Amniotic stem cell (primary cell): ENCODE results near the gene ZKSCAN7.
A peak's percentile ranks its signal among the peaks of the same experiment; 100 is the strongest.
"Not testable (repeated sequence)": the region's sequence is repeated elsewhere in the genome, so short reads cannot be mapped to it uniquely, and the experiment has no call there.

ENCODE experiments used
- DNase-seq: peaks from one replicate; lab custom pipeline; 2025; lab: John Stamatoyannopoulos, UW

Gene ZKSCAN7

DNA sequence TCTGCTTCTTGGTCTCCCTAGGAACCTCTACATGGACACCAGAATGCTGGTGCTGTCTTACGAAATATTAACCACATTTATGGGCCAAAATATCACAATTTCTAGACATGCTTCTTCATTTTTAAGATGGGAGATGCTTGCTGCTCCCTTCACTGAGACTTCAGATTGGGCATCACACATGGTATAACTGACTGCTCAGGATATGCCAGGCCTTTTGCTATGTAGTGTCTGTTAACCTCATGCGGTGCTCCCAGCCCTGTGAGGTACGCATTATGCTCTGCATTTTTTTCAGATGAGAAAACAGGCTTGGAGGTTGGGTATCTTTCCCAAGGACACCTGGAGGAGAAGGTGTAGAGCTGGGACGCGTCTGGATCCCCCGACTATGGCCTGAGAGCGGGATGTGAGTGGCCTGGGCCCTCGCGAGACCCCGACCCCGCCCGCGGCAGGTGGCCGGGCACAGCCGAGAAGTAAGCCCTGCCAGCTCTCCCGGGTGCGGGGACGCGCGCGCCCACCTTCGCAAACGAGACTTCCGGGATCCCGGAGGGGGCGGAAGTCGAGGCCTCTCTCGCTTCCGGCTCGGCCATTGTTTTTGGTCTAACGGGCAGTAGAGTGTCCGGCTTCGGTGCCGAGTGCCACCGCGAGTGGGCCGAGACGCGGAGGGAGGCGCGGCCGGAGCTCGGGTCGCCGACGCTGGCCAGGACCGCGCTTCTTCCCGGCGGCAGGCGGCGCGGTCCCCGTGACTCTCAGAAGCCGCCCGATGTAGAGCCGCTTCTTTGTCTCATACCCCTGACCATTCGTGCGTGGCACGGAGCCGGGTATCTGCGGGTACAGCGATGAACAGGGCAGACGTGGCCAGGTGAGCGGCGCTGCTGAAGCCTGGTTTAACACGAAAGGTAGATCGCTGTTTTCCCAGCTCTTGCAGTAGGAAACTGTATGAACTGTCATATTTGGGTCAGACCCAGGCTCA is at the start of gene ZKSCAN7:
TSS of gene ZKSCAN7 (plus strand) at position 568 of the 967 bp plus-strand sequence. CDS start 1,855 bp downstream, outside the sequence.
- DNase-seq: peak; percentile 10

DNA sequence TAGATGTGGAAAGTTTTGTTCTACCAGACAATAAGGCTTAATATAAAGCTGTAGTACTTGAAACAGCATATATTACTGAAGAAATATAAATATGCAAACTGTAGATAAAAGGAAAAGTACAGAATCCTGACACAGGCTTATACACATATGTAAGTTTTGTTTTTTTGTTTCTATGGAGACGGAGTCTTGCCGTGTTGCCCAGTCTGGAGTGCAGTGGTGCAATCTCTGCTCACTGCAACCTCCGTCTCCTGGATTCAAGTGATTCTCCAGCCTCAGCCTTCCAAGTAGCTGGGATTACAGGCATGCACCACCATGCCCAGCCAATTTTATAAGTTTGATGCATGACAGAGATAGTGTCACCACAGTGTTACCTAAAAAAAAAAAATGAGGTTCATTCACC is 48.4 kb upstream of the ZKSCAN7 start:
- DNase-seq: no peak

DNA sequence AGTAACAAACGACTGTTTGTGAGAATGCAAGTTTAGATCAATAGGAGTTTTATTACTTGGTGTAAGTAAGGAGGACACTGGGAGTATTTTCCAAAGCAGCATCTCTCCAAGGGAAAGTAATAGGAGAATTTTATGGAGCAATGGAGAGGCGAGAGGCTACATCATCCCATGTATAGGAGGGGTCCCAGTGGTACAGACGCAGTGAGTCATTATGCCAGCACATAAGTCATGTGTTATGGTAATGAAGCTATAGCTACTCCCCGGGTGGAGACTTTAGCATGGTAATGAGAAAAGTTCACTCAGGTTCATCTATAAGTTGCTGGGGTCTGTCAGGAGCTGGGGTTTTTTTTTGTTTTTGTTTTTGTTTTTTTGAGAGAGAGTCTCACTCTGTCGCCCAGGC is 48.0 kb upstream of the ZKSCAN7 start:
- no peak for DNase-seq

DNA sequence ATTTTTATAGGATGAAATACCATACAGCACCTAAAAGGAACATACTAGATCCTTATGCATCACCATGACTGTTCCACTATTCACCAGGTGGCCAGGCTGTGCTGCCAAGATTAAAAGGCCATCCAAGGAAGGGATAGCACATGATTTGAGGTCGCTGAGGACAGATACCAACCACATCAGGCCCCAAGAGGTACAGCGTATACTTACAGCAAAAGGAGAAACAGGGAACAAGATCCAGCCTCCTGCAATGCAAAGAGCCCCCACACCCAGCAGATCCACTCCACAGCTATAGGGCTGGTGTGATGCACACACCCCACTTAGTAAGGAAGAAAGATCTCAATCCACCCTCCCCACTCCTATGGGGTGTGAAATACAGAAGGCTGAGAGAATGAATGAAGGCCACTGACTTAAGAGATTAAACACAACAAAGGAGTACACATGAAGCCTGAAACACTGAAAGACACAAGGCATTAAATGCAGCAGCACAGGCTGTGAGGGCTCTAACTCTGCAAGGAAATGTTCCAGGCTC is 45.5 kb upstream of the ZKSCAN7 start:
- DNase-seq: no peak

DNA sequence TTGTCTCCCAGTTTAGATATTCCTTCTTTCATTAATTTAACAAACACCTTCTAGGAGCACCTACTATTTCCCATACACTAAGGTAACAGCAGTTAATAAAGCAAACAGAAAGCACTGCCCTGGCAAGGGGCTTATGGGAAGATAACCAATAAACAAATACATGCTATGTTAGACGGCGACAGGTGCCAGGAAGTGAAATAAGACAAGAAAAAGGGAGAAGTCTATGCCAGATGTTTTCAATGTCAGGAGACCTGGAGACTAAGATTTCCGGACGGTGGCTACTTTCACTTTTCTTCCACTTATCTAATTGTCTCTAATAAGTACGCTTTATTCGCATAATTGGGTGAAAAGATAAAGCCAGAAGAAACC is 45.0 kb upstream of the ZKSCAN7 start:
- DNase-seq: no peak

DNA sequence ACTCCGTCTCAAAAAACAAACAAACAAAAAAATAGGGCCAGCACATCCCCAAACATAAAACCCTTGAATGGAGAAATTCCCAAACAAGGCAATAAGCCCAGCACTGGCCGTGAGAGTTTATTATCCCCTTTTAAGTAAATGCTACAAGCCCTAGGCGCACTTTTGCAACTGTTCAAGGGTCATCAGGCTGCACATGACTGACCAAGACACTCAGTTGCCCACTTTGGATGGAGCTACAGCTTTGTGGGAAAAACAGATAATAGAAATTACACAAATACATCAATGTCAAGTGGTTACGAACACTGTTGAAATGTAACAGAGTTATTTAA is 43.8 kb upstream of the ZKSCAN7 start:
- no peak for DNase-seq

DNA sequence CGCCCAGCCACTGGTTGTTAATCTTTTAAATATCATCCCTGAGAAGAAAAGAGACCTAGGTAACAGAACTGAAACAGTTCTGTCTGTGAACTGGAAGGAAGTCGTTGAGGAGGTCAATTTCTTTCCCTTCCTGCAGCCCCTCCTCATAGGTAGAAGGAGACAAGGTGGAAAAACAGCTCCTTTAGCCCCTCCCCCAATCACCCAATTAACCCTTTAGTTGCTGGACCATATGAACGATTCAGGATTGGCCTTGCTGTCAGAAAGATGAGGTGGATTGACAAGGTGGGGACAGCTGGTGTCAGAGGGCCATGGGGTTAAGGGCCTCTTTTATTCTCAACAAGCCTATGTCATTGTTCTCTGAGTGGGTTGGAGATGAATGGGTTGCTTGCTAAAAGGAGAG is 41.5 kb upstream of the ZKSCAN7 start:
- no peak for DNase-seq

DNA sequence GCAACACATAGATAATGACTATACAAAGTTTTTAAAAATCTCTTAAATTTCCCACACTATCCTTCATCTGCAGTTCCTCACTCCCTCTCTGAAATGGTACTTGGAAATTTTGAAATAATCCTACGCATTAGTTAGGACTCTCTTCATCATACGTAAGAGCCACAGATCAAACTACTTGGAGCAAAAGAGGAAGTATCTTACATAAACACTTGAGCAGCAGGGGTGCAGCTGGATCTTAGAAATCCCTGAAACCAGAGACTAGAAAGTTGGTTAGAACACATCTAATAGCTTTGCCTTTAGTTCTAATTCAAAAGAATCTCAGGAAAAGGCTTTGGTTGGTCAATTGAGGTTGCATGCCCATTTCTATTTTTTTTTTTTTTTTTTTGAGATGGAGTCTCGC is 38.8 kb upstream of the ZKSCAN7 start:
- no peak for DNase-seq

DNA sequence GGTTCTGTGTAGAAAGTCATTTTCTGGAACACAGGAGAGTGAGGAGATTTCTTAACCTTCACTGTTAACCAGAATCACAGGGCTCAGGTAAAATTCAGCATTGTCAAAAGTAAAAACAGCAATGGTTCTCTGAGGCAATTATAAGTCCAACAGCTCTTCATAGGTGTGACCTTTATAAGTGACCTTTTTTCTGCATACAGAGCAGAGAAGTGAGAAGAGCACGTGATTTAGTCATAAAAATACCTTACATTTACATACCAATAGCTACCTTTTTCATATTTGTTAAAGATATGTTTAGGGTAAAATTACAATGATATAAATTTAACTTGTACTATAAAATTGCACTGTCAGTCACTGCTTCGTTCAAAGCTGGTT is 36.2 kb upstream of the ZKSCAN7 start:
- DNase-seq: no peak

DNA sequence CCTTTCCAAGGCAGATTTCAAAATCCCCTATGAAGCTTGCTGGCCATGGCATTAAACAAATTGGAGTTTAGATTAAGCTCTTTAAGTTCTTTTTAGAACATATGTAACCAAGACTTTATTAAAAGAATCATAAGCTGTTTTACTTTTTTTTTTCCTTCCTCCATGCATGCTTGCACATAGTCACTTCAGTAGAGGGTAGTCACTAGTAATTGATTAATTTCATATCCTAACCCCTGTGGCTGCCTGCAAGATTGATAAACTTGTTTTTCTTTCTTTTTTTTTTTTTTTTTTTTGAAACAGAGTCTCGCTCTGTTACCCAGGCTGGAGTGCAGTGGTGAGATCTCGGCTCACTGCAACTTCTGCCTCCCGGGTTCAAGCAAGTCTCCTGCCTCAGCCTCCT is 33.3 kb upstream of the ZKSCAN7 start:
- no peak for DNase-seq

DNA sequence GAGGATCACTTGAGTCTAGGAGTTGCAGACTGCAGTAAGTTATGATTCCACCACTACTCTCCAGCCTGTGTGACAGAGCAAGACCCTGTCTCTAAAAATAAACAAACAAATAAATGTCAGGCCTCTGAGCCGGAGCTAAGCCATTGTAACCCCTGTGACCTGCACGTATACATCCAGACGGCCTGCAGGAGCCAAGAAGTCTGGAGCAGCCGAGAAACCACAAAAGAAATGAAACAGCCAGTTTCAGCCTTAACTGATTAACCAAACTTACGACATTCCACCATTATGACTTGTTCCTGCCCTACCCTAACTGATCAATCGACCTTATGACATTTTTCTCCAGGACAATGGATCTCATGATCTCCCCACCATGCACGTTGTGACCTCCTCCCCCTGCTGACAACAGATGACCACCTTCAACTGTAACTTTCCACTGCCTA is 32.5 kb upstream of the ZKSCAN7 start:
- DNase-seq: no peak

DNA sequence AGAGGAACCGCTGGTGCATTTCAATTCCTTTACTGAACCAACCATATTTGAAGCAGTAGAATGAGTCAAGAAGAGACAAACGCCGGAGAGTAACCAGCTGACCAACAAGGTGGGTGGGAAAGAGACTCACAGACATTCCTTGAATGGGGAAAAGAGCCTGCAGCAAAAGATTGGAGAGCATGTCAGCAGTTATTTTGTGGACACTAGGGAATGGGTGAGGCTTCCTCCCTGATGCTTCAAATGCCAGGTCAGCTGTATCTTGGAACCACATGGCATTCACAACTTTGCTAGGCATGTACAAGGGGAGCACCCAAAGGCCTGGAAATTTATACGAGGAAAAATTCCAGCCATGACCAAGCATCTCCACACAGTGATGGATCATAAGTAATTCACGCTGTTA is 29.9 kb upstream of the ZKSCAN7 start:
- DNase-seq: no peak

DNA sequence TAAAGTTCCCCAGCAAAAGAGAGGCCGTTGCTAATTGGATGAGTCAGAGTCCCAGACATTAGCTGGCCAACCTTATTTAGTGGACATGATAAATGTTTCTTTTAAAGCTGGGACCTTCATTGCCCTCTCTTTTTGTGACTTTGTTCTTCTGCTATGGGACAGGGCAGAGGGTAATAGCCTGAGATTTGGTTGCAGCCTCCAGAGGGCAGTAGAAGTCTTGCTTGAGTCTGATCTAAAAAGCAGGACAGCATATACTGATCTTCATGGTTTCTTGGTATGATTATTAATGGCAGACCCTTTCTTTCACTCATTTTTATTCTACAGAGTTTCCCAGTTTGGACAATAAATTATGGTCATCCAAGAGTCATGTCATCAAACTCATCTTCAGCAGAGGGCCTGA is 25.1 kb upstream of the ZKSCAN7 start:
- DNase-seq: no peak

DNA sequence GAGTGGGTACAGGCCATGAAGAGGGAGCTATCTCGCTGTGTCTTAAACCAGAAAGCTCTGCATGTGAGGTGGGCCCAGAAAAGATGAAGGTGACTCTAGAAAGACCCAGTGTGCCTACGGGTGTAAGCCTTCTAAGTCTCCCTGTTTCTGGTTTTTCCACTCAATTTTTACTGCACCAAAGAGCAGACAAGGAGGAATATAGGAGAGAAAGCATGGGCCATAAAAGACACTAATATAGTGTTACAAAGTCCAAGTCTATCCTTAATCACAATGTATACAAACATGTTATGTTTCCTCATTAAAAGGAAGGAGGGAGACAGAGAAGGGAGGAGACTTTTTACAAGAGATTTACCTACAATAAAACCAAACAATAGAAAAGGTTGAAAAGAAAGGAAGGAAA is 24.1 kb upstream of the ZKSCAN7 start:
- no peak for DNase-seq

DNA sequence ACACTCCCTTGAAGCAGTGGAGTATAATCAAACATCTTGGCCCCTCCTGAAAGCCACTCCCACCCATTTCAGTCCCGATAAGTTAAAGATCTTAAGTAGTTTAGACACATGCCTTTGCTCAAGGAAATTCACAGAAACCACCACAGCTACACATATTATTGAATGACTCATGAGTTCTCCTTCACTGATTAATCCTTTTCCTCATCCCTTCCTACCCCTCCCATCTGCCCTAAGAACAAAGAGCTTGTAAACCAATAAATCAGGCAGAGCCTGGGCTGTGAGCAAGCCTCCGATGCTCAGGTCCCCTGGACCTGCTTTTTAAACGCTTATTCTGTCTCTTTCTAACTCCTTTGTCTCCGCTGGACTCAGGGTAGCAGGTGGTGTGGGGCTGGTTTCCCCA is 20.3 kb upstream of the ZKSCAN7 start:
- DNase-seq: not testable (repeated sequence)

DNA sequence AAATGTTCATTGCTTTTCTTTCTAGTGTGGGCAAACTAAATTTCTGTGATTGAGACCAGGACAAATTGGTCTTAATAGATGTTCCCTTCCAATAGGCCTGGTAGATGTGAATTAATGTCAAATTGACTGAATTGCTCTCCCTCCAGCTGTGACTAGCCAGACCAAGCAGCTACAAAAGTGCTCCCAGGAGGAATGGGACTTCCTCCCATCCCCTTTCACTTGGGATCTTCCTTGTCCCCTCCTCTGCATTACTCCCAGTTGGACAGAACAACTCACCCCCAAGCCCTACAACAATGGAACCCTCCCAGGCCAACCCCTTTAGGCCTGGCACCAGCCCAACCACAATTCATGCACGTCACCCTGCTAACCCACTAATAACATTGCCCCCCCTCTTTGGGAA is 19.6 kb upstream of the ZKSCAN7 start:
- no peak for DNase-seq

DNA sequence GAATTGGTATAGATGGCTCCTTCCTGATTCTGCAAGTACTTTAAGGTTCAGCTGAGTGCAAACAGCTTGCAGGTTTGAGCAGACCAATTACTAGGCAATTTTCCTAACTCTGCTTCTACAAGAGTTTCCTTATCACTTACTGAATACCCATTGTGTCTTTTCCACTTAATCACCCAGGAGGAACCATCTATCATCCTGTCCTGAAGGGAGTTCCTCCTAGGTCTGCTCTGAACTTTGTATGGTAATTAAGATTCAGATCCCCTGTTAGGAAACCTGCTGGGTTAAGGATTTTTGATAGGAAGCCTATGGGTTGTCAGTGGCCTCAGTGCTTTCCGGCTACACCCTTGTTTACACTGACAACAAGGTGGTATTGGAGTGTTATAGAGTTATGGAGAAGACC is 10.2 kb upstream of the ZKSCAN7 start:
- DNase-seq: not testable (repeated sequence)

DNA sequence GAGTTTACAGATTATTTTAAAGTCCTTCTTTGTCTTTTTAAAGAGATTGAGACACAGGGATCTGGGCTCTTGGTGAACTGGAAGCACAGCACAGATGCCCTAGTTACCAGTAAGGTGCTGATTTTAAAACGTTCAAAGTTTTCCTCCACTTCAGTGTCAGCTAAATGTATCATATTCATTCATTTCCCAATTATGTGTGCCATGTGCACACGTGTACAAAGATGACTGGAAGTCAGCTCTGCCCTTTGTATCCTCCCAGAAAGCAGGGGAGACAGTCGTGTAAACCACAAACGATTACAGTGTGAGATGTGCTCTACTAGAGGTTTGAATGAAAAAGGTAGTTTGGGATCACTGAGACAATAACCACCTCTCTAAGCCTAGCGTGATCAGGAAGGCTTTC is 730 bp downstream of the ZKSCAN7 start:
- no peak for DNase-seq

DNA sequence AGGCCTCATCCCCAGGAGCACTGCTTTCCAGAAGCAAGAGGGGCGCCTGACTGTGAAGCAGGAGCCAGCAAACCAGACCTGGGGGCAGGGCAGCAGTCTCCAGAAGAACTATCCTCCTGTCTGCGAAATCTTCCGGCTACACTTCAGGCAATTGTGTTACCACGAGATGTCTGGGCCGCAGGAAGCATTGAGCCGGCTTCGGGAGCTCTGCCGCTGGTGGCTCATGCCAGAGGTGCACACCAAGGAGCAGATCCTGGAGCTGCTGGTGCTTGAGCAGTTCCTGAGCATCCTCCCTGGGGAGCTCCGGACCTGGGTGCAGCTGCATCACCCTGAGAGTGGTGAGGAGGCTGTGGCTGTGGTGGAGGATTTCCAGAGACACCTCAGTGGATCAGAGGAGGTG is 2.1 kb downstream of the ZKSCAN7 start:
- no peak for DNase-seq

DNA sequence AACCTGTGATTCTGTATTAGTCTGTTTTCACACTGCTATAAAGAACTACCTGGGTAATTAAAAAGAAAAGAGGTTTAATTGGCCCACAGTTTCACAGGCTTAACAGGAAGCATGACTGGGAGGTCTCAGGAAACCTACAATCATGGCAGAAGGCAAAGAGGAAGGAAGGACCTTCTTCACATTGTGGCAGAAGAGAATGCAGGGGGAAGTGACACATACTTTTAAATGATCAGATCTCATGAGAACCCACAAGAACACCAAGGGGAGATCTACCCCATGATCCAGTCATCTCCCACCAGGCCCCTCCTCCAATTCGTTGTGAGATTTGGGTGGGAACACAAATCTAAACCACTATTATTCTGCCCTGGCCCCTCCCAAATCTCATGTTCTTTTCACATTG is 6.1 kb downstream of the ZKSCAN7 start:
- no peak for DNase-seq

DNA sequence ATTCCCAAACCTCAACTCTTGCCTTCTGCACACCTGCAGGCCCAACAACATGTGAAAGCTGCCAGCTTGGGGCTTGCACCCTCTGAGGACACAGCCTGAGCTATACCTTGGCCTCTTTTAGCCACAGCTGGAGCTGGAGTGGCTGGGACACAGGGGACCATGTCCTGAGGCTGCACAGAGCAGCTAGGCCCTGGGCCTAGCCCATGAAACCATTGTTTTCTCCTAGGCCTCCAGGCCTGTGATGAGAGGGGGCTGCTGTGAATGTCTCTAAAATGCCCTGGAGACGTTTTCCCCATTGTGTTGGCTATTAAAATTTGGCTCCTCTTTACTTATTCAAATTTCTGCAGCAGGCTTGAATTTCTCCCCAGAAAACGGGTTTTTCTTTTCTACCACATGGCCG is 7.2 kb downstream of the ZKSCAN7 start:
- no peak for DNase-seq

DNA sequence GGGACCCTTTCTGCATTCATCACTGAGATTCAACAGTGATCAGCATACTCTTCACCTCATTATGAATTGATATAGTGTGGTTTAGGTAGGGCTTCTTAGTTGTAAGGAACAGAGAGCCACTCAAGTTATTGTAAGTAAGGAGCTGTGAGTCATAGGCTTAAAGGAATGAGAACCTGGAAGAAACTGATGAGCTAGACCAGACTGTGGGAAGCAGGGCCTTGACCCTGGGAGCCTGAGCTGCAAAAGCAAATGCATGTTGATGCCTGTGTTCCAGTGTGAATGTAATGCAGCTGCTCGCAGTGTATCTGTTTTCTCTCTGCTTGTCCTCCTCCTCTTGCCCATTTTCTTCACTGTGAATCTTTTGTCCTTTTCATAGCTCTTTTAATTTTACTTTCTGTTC is 13.6 kb downstream of the ZKSCAN7 start:
- DNase-seq: no peak

DNA sequence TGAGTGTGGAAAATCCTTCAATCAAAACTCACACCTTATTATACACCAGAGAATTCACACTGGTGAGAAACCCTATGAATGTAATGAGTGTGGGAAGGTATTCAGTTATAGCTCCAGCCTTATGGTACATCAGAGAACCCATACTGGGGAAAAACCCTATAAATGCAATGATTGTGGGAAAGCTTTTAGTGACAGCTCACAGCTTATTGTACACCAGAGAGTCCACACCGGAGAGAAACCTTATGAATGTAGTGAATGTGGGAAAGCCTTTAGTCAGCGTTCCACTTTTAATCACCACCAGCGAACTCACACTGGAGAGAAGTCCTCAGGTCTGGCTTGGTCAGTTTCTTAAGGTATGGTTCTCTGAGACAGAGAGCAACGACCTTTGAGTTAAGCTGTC is 16.0 kb downstream of the ZKSCAN7 start:
- DNase-seq: no peak

DNA sequence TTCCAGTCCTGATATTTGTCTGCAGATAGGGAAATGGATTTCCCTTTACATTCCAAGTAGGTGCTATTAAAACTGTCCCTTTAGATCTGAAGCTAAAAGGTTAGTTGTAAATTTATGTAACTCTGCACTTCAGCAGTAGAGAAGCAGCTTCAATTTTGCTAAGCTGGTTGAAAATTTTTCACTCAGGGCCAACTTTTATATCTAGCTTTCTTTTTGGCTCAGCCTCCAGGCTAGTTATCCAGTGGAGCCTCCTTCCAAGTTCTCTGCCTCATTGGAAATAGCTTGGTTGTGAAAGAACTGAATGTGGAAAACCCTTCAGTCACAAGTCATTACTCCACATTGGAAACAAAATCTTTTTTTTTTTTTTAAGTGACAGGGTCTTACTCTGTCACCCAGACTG is 21.6 kb downstream of the ZKSCAN7 start:
- DNase-seq: no peak
